Mesothelial cell of epicardium (in vitro differentiated cells): ENCODE measurements around the gene CASKIN2. TPM values are rescaled to one million over a fixed set of nuclear protein-coding genes. Genes with fewer than 3 reads are reported as not detected.

Experiments
- DNase-seq, 2 experiments: peaks; one replicate each; pipeline ENCODE4 v3.0.0; 2021; ENCODE audit warnings: low spot score in 2 of 2; ENCODE audit not compliant: unreplicated experiment in 2 of 2
- H3K27ac Mint-ChIP-seq: 2 replicates; pipeline ENCODE4 v1.8.0; 2021; ENCODE audit warnings: mixed read lengths
- H3K27me3 Mint-ChIP-seq: 2 replicates; pipeline ENCODE4 v1.8.0; 2021; ENCODE audit warnings: low read depth, mixed read lengths
- H3K36me3 Mint-ChIP-seq: 2 replicates; pipeline ENCODE4 v1.8.0; 2021; ENCODE audit warnings: mixed read lengths
- H3K4me1 Mint-ChIP-seq: 2 replicates; pipeline ENCODE4 v1.8.0; 2021; ENCODE audit warnings: mixed read lengths
- H3K4me3 Mint-ChIP-seq: 2 replicates; pipeline ENCODE4 v1.8.0; 2021; ENCODE audit warnings: mild to moderate bottlenecking, moderate library complexity, mixed read lengths
- H3K9me3 Mint-ChIP-seq: 2 replicates; pipeline ENCODE4 v1.8.0; 2021; ENCODE audit warnings: mixed read lengths
- total RNA-seq: library from RNA; stranded (reverse); gene quantifications from 3 replicates; pipeline ENCODE4 v1.2.1, GENCODE V29; 2021
- TF ChIP-seq, protein P1 (sequence below): fragments of 200-600 bp; sonication (generic); IDR thresholded peaks from one replicate; pipeline ENCODE4 v1.5.0; 2021; ENCODE audit warnings: antibody characterized with exemption; ENCODE audit not compliant: unreplicated experiment

The CASKIN2 gene
- total RNA-seq, 1 donor from 2014 or later: 37.4 TPM

DNA sequence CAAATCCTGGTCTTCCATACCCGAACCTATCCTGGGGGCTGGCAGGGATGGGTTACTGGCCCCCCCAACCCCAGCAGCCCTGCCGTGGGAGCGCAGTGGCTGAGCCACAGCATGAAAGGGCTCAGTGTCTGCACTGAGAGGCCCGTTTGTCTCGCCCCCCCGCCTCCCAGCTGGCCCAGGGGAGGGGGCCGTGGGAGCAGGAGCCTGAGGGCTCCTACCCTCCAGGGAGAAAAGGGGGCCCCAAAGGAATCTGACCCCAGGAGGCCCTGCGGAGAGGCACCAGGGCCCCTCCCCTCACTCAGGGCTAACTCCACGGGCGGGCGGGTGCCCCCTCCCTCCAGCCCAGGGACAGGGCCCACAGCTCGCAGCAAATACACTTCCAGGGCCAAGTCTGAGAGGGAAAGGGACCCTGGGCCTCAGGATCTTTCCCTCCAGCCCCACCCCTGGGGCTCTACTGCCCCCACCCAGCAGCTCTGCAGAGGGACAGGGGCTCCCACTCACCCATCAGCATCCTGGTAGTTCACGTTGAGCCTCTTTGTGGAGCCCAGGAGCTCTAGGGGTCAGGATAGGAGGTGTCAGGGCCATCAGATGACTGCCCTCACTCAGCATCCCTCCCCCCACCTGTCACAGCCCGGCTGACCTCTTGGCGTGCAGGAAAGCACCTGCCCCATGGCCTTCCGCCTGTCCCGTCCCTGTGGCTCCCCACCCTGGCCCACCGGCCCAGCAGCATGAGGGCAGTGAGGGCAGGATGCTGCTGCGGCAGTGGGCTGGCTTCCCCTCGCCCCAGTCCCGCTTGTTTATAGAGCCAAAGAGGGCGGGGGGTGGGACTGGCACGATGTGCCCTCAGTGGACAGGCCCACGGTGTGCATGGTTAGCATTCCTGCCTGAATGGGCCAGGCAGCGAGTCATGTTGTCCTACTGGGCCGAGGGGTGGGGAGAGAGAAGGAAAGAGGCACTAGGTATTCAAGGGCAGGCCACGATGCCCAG, 7.3 kb downstream of the CASKIN2 start:
- peaks cover 29% of the 10 kb centered on the region for H3K4me1 Mint-ChIP-seq
- H3K27ac Mint-ChIP-seq: no peak overlapping the region
- TF ChIP-seq, protein P1, sequence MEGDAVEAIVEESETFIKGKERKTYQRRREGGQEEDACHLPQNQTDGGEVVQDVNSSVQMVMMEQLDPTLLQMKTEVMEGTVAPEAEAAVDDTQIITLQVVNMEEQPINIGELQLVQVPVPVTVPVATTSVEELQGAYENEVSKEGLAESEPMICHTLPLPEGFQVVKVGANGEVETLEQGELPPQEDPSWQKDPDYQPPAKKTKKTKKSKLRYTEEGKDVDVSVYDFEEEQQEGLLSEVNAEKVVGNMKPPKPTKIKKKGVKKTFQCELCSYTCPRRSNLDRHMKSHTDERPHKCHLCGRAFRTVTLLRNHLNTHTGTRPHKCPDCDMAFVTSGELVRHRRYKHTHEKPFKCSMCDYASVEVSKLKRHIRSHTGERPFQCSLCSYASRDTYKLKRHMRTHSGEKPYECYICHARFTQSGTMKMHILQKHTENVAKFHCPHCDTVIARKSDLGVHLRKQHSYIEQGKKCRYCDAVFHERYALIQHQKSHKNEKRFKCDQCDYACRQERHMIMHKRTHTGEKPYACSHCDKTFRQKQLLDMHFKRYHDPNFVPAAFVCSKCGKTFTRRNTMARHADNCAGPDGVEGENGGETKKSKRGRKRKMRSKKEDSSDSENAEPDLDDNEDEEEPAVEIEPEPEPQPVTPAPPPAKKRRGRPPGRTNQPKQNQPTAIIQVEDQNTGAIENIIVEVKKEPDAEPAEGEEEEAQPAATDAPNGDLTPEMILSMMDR: no peak
- peaks cover 8% of the 10 kb centered on the region for H3K36me3 Mint-ChIP-seq
- no peak overlapping the region for H3K4me3 Mint-ChIP-seq
- no peaks in the 10 kb centered on the region for H3K27me3 Mint-ChIP-seq
- no peaks in the 10 kb centered on the region for H3K9me3 Mint-ChIP-seq
- no peak for DNase-seq

DNA sequence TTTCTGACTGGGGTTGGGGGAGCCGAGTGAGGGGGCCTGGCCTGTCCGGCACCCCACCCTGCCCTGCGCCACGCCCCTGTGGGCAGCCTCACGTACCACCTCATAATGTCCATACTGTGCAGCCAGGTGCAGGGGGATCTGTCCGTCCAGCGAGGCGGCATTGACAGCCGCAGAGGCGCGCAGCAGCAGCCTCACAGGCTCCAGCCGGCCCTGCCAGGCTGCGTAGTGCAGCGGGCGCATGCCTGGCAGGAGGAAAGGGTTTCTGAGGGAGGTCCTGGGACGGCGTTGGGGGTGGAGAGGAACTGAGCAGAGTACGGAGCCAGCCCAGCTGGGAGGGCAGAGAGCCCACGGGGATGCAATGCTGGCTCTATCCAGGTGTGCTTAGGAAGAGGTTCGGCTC, 8.4 kb downstream of the CASKIN2 start:
- no peak overlapping the region for H3K27ac Mint-ChIP-seq

DNA sequence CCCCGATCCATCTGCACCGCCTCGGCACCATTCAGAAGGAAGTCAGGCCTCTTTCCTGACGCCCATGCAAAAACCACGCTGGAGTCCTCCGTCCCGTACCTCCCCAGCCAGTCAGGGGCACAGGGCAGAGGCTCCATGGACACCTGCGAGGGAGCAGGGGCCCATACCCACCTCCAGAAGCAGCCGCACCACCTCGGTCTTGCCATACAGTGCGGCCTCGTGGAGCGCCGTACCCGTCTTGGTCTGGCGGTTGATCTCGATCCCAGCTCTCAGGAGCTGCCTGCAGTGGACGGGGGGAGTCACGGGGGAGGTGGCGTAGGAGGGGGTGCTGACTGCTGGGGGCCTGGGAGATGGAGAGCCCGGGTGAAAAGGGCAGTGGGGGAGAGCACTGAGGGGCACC, 9.2 kb downstream of the CASKIN2 start:
- TF ChIP-seq, protein P1: no peak
- no peak for DNase-seq
- Mint-ChIP-seq H3K27me3 (no peaks in the 10 kb centered on the region), H3K4me3 (no peak overlapping the region), H3K36me3 (peaks cover 8% of the 10 kb centered on the region), H3K27ac (no peak overlapping the region), H3K4me1 (peaks cover 17% of the 10 kb centered on the region), H3K9me3 (no peaks in the 10 kb centered on the region)

More for the DNA sequence above, 8.4 kb downstream of the CASKIN2 start:
- no peak for DNase-seq
- H3K36me3 Mint-ChIP-seq: peaks cover 8% of the 10 kb centered on the region
- H3K4me3 Mint-ChIP-seq: no peak overlapping the region
- H3K9me3 Mint-ChIP-seq: no peaks in the 10 kb centered on the region
- TF ChIP-seq, protein P1: no peak
- peaks cover 21% of the 10 kb centered on the region for H3K4me1 Mint-ChIP-seq
- H3K27me3 Mint-ChIP-seq: no peaks in the 10 kb centered on the region

DNA sequence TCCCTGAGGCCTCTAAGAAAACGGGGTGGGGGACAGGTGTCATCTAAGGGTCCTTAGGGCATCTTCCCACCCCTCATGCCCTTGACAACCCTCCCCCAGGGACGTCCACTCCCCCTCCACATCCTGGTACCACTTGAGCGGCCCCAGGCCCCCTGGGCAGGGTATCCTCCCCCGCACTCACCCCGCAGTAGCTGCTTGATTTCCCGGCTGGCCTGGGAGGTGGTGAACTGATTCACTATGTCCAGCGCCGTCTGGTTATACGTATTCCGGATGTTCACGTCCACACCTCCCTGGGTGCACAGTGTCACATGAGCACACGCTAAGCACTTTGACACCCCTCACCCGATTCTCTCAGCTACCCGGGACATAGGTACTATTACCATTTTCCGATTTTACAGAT, 9.7 kb downstream of the CASKIN2 start:
- no peaks in the 10 kb centered on the region for H3K27me3 Mint-ChIP-seq
- peaks cover 8% of the 10 kb centered on the region for H3K36me3 Mint-ChIP-seq
- TF ChIP-seq, protein P1: no peak
- H3K27ac Mint-ChIP-seq: no peak overlapping the region
- H3K4me1 Mint-ChIP-seq: peaks cover 17% of the 10 kb centered on the region
- H3K4me3 Mint-ChIP-seq: no peak overlapping the region
- DNase-seq: no peak
- H3K9me3 Mint-ChIP-seq: no peaks in the 10 kb centered on the region

DNA sequence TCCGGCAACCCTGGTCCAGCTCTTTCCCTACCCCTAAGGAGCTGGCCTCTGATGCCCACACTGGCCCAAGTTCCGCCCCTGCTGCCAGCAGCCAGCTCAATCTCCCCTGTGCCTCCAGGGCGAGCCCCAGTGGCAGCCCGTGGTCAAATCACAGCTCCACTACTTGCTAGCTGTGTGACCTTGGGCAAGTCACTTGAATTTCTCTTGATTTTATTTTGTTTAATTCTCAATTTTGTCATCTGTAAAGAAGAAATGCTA, 10.3 kb downstream of the CASKIN2 start:
- H3K27me3 Mint-ChIP-seq: no peaks in the 10 kb centered on the region
- peaks cover 8% of the 10 kb centered on the region for H3K36me3 Mint-ChIP-seq
- DNase-seq: no peak
- TF ChIP-seq, protein P1: no peak
- no peaks in the 10 kb centered on the region for H3K9me3 Mint-ChIP-seq
- H3K4me3 Mint-ChIP-seq: no peak overlapping the region
- no peak overlapping the region for H3K27ac Mint-ChIP-seq
- H3K4me1 Mint-ChIP-seq: peaks cover 17% of the 10 kb centered on the region
